Right lobe of liver (tissue), 4 donors: ENCODE results near the gene EXD3.

Experiments used
- POLR2A ChIP-seq: fragments of 450-650 bp; IDR thresholded peaks from one replicate; pipeline ENCODE4 v1.6.1; 2017; ENCODE audit warnings: antibody characterized with exemption, mild to moderate bottlenecking
- TF ChIP-seq, protein P1 (sequence below), 4 donors: fragments of 200-600 bp in 3 of 4; fragments of 450-650 bp in 1 of 4; IDR thresholded peaks; one replicate each; pipeline versions ENCODE4 v1.5.1 to v1.8.0; 2016 to 2022; ENCODE audit warnings: antibody characterized with exemption in 4 of 4, mild to moderate bottlenecking in 2 of 4
- donor health status: DM: no; HTN: no; CAD: no.
- donor health status: DM: no; HTN: no; CAD: no.
- donor health status: DM: no; HTN: yes; CAD: no.

DNA sequence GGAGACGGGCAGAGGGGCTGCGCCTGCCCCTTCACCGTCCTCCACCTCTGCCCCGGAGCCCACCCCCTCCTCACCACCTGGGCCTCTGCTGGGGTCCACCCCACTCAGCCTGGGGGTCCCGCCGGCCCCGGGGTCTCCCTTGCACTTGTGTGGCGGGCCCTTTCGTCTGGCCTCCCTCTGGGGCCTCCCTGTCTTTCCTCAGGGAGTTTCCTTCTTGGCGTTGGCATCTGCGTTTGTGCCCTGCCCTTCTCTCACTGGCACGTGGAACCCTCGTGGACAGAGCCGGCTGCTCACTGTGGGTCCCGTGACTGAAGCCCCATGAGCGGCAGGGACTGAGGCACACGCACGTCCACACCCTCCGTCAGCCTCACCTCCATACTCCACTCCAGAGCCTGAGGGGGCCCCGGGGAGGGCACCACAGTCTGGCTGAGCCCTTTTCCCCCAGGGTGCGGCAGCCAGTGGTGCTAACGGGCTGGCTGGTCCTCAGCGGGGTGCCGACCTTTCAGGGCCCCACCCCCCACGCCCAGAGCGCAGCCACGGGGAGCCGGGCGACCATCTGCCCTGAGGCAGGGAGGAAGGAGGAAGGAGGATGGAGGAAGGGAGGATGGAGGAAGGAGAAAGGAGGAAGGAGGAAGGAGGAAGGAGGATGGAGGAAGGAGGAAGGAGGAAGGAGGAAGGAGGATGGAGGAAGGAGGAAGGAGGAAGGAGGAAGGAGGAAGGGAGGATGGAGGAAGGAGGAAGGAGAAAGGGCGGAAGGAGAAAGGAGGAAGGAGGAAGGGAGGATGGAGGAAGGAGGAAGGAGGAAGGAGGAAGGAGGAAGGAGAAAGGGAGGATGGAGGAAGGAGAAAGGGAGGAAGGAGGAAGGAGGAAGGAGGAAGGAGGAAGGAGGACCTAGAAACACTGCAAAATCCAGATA lies 67.9 kb downstream of the EXD3 start:
- TF ChIP-seq, protein P1, sequence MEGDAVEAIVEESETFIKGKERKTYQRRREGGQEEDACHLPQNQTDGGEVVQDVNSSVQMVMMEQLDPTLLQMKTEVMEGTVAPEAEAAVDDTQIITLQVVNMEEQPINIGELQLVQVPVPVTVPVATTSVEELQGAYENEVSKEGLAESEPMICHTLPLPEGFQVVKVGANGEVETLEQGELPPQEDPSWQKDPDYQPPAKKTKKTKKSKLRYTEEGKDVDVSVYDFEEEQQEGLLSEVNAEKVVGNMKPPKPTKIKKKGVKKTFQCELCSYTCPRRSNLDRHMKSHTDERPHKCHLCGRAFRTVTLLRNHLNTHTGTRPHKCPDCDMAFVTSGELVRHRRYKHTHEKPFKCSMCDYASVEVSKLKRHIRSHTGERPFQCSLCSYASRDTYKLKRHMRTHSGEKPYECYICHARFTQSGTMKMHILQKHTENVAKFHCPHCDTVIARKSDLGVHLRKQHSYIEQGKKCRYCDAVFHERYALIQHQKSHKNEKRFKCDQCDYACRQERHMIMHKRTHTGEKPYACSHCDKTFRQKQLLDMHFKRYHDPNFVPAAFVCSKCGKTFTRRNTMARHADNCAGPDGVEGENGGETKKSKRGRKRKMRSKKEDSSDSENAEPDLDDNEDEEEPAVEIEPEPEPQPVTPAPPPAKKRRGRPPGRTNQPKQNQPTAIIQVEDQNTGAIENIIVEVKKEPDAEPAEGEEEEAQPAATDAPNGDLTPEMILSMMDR (IDR thresholded peaks at IDR 0.05), result no peak
- TF ChIP-seq POLR2A, result no peak
